ENCODE data around the gene CACFD1. TPM values are rescaled to one million over a fixed set of nuclear protein-coding genes. Genes with fewer than 3 reads are reported as not detected.

Gene CACFD1
- total and polyA plus RNA-seq, 12 donors, result 6.5 to 29.5 (median 17.5) TPM

DNA sequence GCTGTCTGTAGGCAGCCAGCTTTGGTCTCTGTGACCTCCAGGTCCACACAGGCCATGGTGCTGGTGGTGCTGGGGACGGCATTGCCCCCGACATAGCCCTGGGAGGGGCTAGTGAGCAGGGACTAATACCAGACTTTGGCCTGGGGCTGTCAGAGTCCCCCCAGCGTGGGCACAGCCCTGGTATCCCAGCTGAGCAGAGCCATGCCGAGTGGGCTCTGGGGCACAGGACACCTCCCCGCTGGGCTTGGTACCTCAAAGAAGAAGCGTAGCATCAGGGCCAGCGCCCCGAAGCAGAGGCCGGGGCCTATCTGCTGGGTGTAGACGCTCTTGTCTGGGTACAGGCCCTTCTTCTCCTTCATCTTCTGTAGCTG lies 55.4 kb downstream of the CACFD1 start:
- H3K9me3 ChIP-seq (replicated peaks in 1 of 3), result no peaks in the 10 kb centered on the region
- no peak overlapping the region for H3K4me3 ChIP-seq
- no peak overlapping the region for H3K27ac ChIP-seq
- peaks cover 0 to 5% of the 10 kb centered on the region in 2 donors for H3K4me1 ChIP-seq (replicated peaks in 1 of 2)
- DNase-seq, result no peak
- TF ChIP-seq CTCF (IDR thresholded peaks at IDR 0.05), result no peak
- no peak for TF ChIP-seq POLR2A (IDR thresholded peaks at IDR 0.05)
- H3K27me3 ChIP-seq, result no peaks in the 10 kb centered on the region
- 93 to 95% methylated on average over 10 of the region's 10 CpGs; no CpG with 5 or more reads in 2 of the 4 donors for WGBS, 4 donors
- intact Hi-C loops (cut with DNase I), result no loop called here
- H3K36me3 ChIP-seq (replicated peaks in 1 of 2), result no peaks in the 10 kb centered on the region

DNA sequence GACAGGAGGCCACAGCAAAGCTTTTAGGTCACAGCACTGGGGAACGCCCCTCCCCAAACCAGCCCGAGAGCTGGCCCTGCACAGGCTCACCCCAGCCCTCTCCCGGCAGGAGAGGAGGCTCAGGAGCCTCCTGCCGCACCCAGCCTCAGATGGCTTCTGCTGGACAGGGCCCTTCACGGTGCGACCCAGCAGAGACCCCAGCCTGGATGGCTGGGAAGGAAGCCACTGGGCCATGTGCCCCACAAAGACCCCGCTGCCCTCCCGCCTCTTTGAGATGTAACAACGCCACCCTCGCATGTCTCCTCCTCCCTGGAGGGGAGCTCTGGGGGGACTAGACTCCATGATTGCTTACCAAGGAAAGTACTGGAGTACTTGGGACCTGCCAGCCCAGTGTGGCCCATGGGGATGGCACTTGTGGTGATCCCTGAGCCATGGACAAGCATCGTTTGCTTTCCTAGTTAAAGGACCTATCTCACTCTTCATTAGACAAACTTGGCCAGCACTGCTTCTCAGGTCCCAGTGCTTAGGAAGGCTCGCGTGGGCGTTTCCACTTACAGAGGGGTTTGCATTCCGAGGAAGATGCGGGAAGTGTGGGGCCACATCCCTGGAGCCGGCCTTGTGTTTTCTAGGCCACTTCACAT lies 56.0 kb downstream of the CACFD1 start:
- Histone ChIP-seq H3K4me3 (no peak overlapping the region), H3K27me3 (no peaks in the 10 kb centered on the region), H3K27ac (no peak overlapping the region), H3K36me3 (replicated peaks in 1 of 2) (no peaks in the 10 kb centered on the region), H3K4me1 (replicated peaks in 1 of 2) (peaks cover 0 to 5% of the 10 kb centered on the region in 2 donors), H3K9me3 (replicated peaks in 1 of 3) (no peaks in the 10 kb centered on the region)
- no peak for TF ChIP-seq POLR2A (IDR thresholded peaks at IDR 0.05)
- 92 to 95% (median 92%) methylated on average over 9 to 17 of the region's 17 CpGs for WGBS, 4 donors
- intact Hi-C loops (cut with DNase I), result no loop called here
- DNase-seq, result no peak

DNA sequence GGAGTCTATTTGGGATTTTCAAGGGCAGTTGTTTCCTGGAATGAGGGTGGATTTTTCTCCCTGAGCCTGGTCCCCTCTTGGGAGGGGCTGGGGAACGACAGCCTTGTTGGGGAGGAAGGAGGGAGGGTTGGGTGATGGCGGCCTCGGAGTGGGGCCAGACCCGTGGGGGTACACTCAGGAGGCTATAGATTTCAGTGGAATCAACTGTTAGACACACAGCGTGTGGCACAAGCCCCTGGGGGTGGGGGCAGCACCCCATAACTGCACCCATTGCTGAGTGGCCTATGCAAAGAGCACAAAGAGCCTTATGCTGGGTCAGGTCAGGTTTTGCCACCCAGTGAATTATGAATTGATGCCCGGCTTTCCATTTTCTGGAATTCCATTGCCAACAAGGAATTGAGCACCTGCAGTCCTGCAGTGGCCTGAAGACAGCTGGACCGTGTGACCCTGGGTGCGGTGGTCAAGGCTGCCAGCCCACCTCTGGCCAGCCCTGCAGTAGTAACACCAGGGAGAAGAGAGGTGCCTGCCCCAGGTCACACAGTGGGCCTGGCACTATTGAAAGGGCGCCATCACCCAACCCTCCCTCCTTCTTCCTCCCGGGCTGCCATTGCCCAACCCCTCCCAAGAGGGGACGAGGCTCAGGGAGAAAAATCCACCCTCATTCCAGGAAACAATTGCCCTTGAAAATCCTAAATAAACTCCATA lies 56.6 kb downstream of the CACFD1 start:
- peaks cover 0 to 5% of the 10 kb centered on the region in 2 donors for H3K4me1 ChIP-seq (replicated peaks in 1 of 2)
- no peak overlapping the region for H3K4me3 ChIP-seq
- no peaks in the 10 kb centered on the region for H3K36me3 ChIP-seq (replicated peaks in 1 of 2)
- H3K9me3 ChIP-seq (replicated peaks in 1 of 3), result no peaks in the 10 kb centered on the region
- H3K27me3 ChIP-seq, result no peaks in the 10 kb centered on the region
- no peak for TF ChIP-seq CTCF (IDR thresholded peaks at IDR 0.05)
- TF ChIP-seq POLR2A (IDR thresholded peaks at IDR 0.05), result no peak
- 76 to 84% (median 82%) methylated on average over 9 to 11 of the region's 11 CpGs for WGBS, 4 donors
- no peak for DNase-seq
- H3K27ac ChIP-seq, result no peak overlapping the region
- intact Hi-C loops (cut with DNase I), result no loop called here

DNA sequence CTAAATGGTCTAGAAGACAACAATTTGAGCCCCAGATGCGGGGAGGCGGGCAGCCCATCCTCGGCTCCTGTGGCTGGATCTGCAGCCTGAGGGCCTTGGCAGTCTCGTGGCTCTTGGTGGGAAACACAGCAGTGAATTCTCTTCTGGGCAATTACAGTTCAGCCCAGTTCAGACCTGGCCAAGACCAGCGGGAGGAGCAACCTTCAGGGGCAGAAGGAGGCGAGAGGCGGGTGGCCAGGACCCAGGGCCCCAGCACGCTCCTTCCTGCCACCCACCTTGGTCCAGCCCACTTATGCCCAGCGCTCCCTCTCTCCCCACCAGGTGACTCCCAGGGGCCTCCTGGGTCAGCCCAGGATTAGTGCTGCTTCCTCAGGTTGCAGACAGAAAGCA lies 57.2 kb downstream of the CACFD1 start:
- Histone ChIP-seq H3K27me3 (no peaks in the 10 kb centered on the region), H3K4me3 (no peak overlapping the region), H3K27ac (no peak overlapping the region), H3K9me3 (replicated peaks in 1 of 3) (no peaks in the 10 kb centered on the region), H3K36me3 (replicated peaks in 1 of 2) (no peaks in the 10 kb centered on the region), H3K4me1 (replicated peaks in 1 of 2) (peaks cover 0 to 5% of the 10 kb centered on the region in 2 donors)
- no peak for DNase-seq
- intact Hi-C loops (cut with DNase I), result no loop called here
- TF ChIP-seq CTCF (IDR thresholded peaks at IDR 0.05), result no peak
- TF ChIP-seq POLR2A (IDR thresholded peaks at IDR 0.05), result no peak
- whole genome bisulfite sequencing, 4 donors, result 83 to 96% (median 95%) methylated on average over 9 of the region's 9 CpGs

Measured in adrenal gland (tissue), 12 donors.